ENCODE data around the gene CD6.

The CD6 gene

GRCh38 chr11:61041755-61042518 is 70.5 kb downstream of the CD6 start:
- no peak for DNase-seq (ENCODE audit: low read depth)
- TF ChIP-seq MYC (IDR thresholded peaks at IDR 0.05; ENCODE audit: low read depth, low read length) (no peak), POLR2A (IDR thresholded peaks at IDR 0.05; ENCODE audit: extremely low read depth, insufficient read length) (no peak), CTCF (IDR thresholded peaks at IDR 0.05; ENCODE audit: low read depth, low read length) (no peak), MAX (IDR thresholded peaks at IDR 0.05; ENCODE audit: low read depth, low read length) (no peak)
- no peak overlapping the region for H3K4me3 ChIP-seq (ENCODE audit: low read depth, low read length)

- TF ChIP-seq MYC (IDR thresholded peaks at IDR 0.05; ENCODE audit: low read depth, low read length) = no peak
- TF ChIP-seq MAX (IDR thresholded peaks at IDR 0.05; ENCODE audit: low read depth, low read length) = no peak
- no peak for TF ChIP-seq CTCF (IDR thresholded peaks at IDR 0.05; ENCODE audit: low read depth, low read length)
- TF ChIP-seq POLR2A (IDR thresholded peaks at IDR 0.05; ENCODE audit: extremely low read depth, insufficient read length) = no peak
- no peak for DNase-seq (ENCODE audit: low read depth)
- H3K4me3 ChIP-seq (ENCODE audit: low read depth, low read length) = no peak overlapping the region
Observed at GRCh38 chr11:61042537-61042936, 71.1 kb downstream of the CD6 start.

GRCh38 chr11:61042961-61043540 is 71.6 kb downstream of the CD6 start:
- no peak for DNase-seq (ENCODE audit: low read depth)
- TF ChIP-seq POLR2A (IDR thresholded peaks at IDR 0.05; ENCODE audit: extremely low read depth, insufficient read length) (no peak), CTCF (IDR thresholded peaks at IDR 0.05; ENCODE audit: low read depth, low read length) (no peak), MYC (IDR thresholded peaks at IDR 0.05; ENCODE audit: low read depth, low read length) (no peak), MAX (IDR thresholded peaks at IDR 0.05; ENCODE audit: low read depth, low read length) (no peak)
- no peak overlapping the region for H3K4me3 ChIP-seq (ENCODE audit: low read depth, low read length)

GRCh38 chr11:61045271-61045670 is 73.8 kb downstream of the CD6 start:
- DNase-seq (ENCODE audit: low read depth) = no peak
- H3K4me3 ChIP-seq (ENCODE audit: low read depth, low read length) = no peak overlapping the region
- TF ChIP-seq MYC (IDR thresholded peaks at IDR 0.05; ENCODE audit: low read depth, low read length) = no peak
- no peak for TF ChIP-seq POLR2A (IDR thresholded peaks at IDR 0.05; ENCODE audit: extremely low read depth, insufficient read length)
- TF ChIP-seq CTCF (IDR thresholded peaks at IDR 0.05; ENCODE audit: low read depth, low read length) = no peak
- TF ChIP-seq MAX (IDR thresholded peaks at IDR 0.05; ENCODE audit: low read depth, low read length) = no peak

GRCh38 chr11:61046833-61047232 is 75.4 kb downstream of the CD6 start:
- no peak for DNase-seq (ENCODE audit: low read depth)
- H3K4me3 ChIP-seq (ENCODE audit: low read depth, low read length) = no peak overlapping the region
- TF ChIP-seq CTCF (IDR thresholded peaks at IDR 0.05; ENCODE audit: low read depth, low read length) (no peak), MAX (IDR thresholded peaks at IDR 0.05; ENCODE audit: low read depth, low read length) (no peak), MYC (IDR thresholded peaks at IDR 0.05; ENCODE audit: low read depth, low read length) (no peak), POLR2A (IDR thresholded peaks at IDR 0.05; ENCODE audit: extremely low read depth, insufficient read length) (no peak)
